Bone marrow (tissue), 2 donors: ENCODE results near the gene IGSF21.
A peak's percentile ranks its signal among the peaks of the same experiment; 100 is the strongest.

ENCODE experiments used
- DNase-seq, 2 donors: peaks; one replicate each; lab custom pipeline; 2025; lab: John Stamatoyannopoulos, UW

The IGSF21 gene

DNA sequence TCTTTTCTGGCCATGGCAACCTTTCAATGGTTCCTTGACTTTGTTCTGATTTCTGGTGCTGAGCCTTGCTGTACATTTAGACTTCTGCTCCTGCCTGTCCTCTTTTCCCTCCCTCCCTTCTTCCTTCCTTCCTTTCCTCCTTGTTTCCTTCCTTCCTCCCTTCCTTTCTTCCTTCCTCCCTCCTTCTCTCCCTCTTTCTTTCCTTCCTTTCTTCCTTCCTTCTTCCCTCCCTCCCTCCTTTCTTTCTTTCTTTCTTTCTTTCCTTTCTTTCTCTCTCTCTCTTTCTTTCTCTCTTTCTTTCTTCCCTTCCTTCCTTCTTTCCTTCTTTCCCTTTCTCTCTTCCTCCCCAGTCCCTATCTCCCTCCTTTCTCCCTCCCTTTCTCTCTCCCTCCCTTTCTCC is 10.4 kb upstream of the IGSF21 start:
- DNase-seq, result no peak

DNA sequence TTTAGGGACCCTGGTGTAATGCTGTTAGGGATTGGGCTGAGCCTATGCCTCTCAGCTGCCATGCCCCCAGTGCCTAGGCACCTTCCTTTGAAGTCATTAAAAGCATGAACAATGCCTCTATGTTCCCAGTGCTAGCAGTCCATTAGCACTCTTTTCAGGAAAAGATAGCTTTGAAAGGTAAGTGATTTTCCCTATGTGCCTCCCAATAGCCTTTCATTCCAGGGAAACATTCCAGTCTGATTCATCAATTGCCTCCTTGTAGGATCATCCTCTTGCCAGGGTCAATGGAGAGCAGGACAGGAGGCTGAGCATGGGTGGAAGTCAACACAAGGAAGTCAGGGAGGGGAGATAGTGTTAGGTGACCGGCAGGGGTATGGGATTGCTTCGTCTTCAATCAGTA is 8.6 kb upstream of the IGSF21 start:
- no peak for DNase-seq

DNA sequence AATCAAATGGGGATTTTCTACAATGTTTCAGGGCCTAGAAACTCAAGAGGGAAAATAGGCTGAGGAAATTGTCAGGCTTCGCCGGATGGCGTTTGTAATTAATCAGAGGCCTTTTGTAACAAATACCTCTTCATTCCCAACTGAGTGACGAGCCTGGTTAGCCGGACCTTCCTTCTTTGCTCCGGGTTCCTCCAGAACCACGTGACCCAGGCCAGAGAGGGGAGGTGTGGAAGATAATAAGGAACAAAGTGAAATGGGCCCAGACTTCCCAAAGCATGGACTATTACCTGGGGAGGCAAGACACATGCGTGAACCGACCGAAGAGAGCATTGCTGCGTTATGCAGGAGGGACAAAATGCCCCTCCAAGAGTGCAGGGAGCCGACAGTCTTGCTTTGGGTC is 7.5 kb upstream of the IGSF21 start:
- no peak for DNase-seq

- DNase-seq, result peak in 1 of 2 donors; percentile 21
Measured at GRCh38 chr1:18100491-18101063, 7.0 kb upstream of the IGSF21 start.

- no peak for DNase-seq
Measured at GRCh38 chr1:18101508-18101907, 6.1 kb upstream of the IGSF21 start.

DNA sequence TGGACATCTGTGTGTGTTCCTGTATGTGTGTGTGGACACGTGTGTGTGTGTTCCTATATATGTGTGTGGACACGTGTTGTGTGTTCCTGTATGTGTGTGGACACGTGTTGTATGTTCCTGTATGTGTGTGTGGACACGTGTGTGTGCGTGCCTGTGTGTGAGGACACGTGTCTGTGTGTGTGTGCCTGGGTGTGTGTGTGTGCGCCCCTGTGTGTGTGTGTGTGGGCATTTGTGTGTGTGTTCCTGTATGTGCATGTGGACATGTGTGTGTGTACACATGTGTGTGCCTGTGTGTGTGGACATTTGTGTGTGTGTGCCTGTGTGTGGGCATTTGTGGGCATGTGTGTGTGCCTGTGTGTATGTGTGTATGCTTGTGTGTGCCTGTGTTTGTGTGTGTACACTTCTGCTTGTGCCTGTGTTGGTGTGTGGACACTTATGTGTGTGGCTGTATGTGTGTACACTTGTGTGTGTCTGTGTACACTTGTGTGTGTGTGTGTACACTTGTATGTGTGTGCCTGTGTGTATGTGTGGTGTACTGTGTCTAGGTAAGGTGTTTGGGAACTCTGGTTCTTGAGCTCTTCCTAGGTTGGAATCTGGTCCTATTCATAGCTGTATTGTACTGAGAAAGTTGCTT is 3.7 kb upstream of the IGSF21 start:
- DNase-seq, result no peak

- DNase-seq, result no peak
Measured at GRCh38 chr1:18104546-18105100, 3.0 kb upstream of the IGSF21 start.

DNA sequence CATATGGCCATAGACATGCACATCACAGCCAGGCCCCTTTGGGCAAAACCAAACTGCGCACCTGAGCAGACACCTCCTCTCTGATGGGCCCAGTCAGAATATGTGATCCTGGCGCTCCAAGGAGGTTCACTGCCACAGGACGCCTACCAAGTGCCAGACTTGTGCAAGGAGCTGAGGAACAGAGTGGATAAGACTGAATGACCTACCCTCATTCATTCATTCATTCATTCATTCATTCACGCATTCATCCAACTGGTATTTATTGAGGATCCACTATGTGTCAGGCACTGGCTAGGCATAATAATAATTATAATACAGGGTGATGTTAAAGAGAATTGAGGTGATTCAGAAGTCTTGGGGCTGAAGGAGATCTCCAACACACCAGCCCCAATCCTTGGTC is 2.4 kb upstream of the IGSF21 start:
- DNase-seq, result no peak

- no peak for DNase-seq
Measured at GRCh38 chr1:18108299-18109057, 880 bp downstream of the IGSF21 start.

GRCh38 chr1:18109058-18109755 is 1.6 kb downstream of the IGSF21 start:
- no peak for DNase-seq

DNA sequence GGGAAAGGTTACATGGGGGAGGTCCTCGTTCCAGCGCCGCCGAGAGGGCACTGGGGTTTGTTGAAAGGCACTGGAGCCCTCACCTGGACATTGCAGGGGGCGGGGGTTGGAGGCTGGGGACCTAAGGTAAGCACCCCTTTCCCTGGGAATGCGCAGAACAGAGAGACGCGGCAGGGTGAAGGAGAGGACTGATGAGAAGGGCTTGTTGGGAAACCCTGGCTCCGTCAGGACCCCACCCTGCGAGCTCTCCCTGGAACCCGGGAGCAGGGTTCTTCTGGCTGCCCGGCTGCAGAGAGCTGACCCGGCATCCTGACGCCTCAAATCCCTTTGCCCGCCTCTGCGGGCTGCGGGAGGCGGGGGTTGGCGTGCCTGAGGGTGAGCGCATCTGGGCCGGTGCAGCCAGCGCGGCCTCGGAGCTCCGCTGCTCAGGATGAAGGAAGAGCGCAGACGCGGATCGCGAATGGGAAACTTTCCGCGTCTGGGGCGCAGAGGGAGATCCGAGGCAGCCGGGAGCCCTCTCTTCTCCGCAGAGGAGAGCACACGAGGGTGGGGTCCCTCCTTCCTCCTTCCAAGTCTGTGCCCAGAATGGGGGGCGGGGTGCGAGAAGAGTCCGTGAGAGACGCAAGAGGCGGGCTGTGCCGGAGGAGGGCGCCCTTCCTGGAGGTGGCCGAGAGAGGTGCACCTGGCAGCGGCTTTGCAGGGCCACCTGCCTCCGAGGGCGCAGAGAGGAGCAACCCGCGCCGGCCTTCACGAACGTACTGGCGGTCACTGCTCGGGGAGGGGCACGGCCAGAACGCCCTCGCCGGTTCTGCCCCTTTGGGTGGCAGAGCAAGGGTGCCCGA is 2.4 kb downstream of the IGSF21 start:
- no peak for DNase-seq

- DNase-seq, result no peak
Measured at GRCh38 chr1:18110598-18110939, 3.0 kb downstream of the IGSF21 start.

- DNase-seq, result no peak
Measured at GRCh38 chr1:18110968-18111367, 3.4 kb downstream of the IGSF21 start.

DNA sequence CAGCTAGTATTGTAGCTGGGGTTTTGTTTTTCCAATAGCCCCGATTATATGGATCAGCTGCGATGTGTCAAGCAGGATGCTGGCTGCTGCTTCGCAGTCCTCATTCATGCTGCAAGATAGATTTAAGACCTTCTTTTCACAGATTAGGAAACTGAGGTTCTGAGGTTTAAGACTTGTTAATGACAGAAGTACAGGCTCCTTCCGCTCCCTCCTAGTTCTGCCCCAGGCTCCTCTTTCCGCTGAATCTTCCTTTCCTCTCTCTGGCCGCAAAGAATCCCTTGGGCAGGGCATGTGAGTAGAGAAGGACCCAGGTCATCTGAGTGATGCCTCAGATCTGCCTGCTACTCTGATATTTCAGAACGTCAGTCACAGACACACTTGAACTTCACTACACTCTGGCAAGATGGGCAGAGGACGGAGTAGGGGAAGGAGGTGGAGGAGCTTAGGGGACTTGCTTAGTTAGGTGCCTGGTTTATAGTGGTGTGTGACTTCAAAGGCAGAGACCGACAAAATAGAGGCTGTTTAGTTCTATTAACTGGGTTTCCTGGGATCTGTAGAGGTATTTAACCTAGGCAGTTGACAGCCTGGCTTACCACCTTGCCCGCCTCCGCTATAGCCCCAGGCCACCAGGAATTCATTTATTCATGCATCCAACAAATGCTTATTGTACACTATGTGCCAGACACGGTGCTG is 4.2 kb downstream of the IGSF21 start:
- no peak for DNase-seq

- DNase-seq, result no peak
Measured at GRCh38 chr1:18112611-18113010, 5.0 kb downstream of the IGSF21 start.

DNA sequence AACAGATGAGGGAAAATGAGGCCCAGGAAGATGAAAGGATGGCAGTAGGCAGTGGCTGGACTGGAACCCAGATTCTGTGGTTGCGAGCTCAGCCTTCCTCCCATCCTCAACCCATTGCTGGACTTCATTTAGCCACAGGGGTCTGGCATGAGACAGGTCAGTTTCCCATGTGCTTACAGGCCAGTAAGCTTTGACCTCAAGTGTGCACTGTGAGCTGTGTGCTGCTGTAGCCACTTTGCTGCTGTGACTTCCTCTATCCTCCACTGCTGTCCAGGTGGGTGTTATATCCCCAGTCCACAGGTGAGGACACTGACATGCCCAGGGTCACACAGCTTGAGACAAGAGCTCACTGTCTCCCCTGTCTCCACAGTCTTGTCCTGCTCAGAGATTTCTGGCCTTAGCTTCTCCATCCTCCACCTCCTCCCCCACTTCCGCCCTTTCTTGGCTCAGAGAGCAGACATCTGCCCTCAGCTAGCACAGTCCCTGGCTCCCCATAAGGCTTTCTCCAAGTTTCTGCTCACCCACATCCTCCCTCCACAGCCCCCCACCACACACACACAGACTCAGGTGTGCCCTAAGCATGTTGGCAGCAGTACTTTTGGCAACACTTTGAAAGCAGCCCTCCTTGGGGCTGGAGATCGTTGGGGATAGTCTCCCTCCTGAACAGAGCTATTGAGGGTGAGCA is 7.3 kb downstream of the IGSF21 start:
- no peak for DNase-seq

GRCh38 chr1:18116777-18117176 is 9.2 kb downstream of the IGSF21 start:
- no peak for DNase-seq

GRCh38 chr1:18118078-18118477 is 10.5 kb downstream of the IGSF21 start:
- no peak for DNase-seq

DNA sequence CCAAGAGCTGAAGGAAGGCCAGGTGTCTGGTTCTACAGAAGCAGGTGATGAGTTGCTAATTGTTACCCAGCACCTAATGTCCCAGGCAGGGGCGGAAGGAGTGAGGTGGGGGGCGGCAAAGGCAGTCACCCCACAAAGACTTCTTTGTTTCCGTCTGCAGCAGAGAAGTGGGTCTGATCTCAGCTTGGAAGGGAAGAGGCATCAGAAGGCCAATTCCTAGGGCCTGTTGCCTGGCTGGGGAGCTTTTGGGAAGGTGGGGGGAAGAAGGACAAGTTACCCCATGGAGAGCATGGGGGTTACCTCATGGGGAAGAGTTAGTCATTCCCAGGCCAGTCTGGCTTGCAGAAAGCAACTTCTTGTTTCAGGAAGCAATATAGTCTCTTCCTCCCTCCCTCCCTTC is 10.9 kb downstream of the IGSF21 start:
- DNase-seq, result no peak

DNA sequence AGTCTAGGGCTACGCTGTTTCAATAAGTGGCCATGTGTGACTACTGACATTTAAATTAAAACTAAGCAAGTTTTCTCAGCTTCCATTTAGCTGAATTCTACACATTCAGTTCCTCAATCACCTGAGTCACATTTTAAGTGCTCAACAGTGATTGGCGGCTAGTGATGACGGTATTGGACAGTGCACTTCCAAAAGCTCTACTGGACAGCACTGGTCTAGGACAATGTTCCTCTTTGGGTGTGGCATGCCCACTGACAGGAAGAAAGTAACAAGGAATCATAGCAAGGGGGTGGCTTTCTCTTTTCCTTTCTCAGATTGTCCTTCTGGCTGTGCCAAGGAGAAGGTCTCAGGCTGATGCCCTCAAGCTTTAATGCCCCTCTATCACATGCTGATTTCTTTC is 11.7 kb downstream of the IGSF21 start:
- no peak for DNase-seq
